Esophagus muscularis mucosa (tissue), 4 donors: Measurements from ENCODE around the gene GRID1. TPM values are rescaled to one million over a fixed set of nuclear protein-coding genes. Genes with fewer than 3 reads are reported as not detected.

Source experiments
- DNase-seq: peaks from one replicate; pipeline ENCODE4 v3.0.0-alpha.2; 2017; ENCODE audit errors: extremely low spot score
- H3K27ac ChIP-seq, 4 donors: fragments of 200-600 bp; sonication (generic); replicated peaks in 1 of 4; 1 replicate in 3 of 4; 2 replicates in 1 of 4; pipeline ENCODE4 v1.5.1; 2016 to 2019; ENCODE audit warnings: mild to moderate bottlenecking in 1 of 4
- H3K27me3 ChIP-seq, 4 donors: fragments of 200-600 bp; sonication (generic); one replicate each; pipeline versions ENCODE4 v1.5.1 to v1.6.0; 2016 to 2019
- H3K36me3 ChIP-seq, 4 donors: fragments of 200-600 bp; sonication (generic); one replicate each; pipeline ENCODE4 v1.5.1; 2016 to 2019
- H3K4me1 ChIP-seq, 4 donors: fragments of 200-600 bp; sonication (generic); one replicate each; pipeline ENCODE4 v1.5.1; 2016 to 2019
- H3K4me3 ChIP-seq, 4 donors: fragments of 200-600 bp; sonication (generic); 1 replicate in 2 of 4; 2 replicates in 2 of 4; pipeline ENCODE4 v1.5.1; 2016 to 2019; ENCODE audit warnings: mild to moderate bottlenecking in 4 of 4, moderate library complexity in 1 of 4
- H3K9me3 ChIP-seq, 4 donors: fragments of 200-600 bp; sonication (generic); 1 replicate in 3 of 4; 2 replicates in 1 of 4; pipeline ENCODE4 v1.5.1; 2016 to 2019
- EP300 ChIP-seq: sonication (generic); formaldehyde crosslinking; IDR thresholded peaks from one replicate; pipeline ENCODE4 v1.6.1; 2017; ENCODE audit warnings: antibody characterized with exemption
- POLR2A ChIP-seq: fragments of 450-650 bp; IDR thresholded peaks from one replicate; pipeline ENCODE4 v1.6.1; 2017; ENCODE audit warnings: antibody characterized with exemption, moderate library complexity, mild to moderate bottlenecking, low read depth
- POLR2AphosphoS5 ChIP-seq, 2 donors: sonication (generic); formaldehyde crosslinking; IDR thresholded peaks; one replicate each; pipeline ENCODE4 v1.6.1; 2017; ENCODE audit warnings: antibody characterized with exemption in 2 of 2
- WGBS: methylation state at CpG from one replicate; pipeline ENCODE4 v1.1.5; 2018; 5-methylcytosine and 5-hydroxymethylcytosine counted together
- intact Hi-C: fragments of 100-400 bp; cut with DNase I; formaldehyde crosslinking; loops from one replicate; pipeline ENCODE4 v1.15.1; 2023
- total RNA-seq, 4 donors: library from RNA; depleted of rRNA; stranded (reverse); fragments of >200 nt; gene quantifications; one replicate each; pipeline versions ENCODE4 v1.1.0 to v1.2.1, GENCODE V29; 2016
- TF ChIP-seq, protein P1 (sequence below), 3 experiments: fragments of 200-600 bp in 2 of 3; fragments of 450-650 bp in 1 of 3; sonication (generic) in 2 of 3; IDR thresholded peaks; one replicate each; pipeline ENCODE4 v1.5.1; 2017 to 2019; ENCODE audit warnings: antibody characterized with exemption in 3 of 3, mild to moderate bottlenecking in 2 of 3, moderate library complexity in 1 of 3

The GRID1 gene
- total RNA-seq, 4 donors from 2014 or later = under 0.01 to 1.3 (median 1.1) TPM

DNA sequence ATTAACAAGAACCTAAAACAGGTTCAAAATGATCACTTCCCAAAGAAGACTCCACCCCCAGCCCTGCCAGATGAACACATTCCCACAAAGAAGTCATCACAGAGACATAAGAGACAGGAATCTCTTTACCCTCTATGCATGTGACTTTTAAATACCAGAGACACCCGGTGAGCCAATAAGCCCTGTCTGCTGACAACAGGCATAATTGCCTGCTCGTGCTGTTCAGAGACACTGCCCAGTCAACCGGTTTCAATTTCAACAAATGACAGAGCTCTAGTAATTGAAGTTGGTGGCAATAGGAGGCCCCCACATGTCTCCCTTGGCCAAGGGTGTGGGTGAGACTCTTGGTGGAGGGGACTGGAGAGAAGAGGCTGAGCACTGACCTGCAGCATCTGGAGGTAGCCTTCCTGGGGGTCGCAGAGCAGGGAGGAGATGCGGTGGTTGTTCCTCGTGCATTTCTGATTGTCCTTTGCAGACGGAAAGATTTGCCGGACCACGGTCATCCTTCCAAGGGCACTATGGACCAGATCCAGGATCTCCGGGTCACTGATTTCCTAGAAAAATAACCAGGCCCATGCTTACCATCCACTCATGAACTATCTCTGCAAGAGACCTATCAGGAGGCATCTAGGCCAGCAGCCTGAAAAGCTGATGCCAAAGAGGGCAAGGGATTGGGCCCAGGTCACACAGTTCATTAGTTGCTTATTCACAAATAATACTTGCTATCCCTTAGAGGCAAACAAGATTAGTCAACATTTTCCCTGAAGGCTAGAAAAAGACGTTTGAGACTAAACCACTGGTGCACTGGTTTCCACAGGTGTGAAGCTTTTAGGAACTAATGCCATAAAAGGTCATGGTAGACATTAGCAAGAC is 497.7 kb downstream of the GRID1 start:
- intact Hi-C loops = no loop called here
- no peak overlapping the region for H3K27ac ChIP-seq
- no peaks in the 10 kb centered on the region for H3K9me3 ChIP-seq
- 86% methylated on average over 10 of the region's 11 CpGs for whole genome bisulfite sequencing
- TF ChIP-seq EP300 (no peak), POLR2A (no peak), POLR2AphosphoS5 (IDR thresholded peaks at IDR 0.05) (no peak)
- TF ChIP-seq, protein P1, sequence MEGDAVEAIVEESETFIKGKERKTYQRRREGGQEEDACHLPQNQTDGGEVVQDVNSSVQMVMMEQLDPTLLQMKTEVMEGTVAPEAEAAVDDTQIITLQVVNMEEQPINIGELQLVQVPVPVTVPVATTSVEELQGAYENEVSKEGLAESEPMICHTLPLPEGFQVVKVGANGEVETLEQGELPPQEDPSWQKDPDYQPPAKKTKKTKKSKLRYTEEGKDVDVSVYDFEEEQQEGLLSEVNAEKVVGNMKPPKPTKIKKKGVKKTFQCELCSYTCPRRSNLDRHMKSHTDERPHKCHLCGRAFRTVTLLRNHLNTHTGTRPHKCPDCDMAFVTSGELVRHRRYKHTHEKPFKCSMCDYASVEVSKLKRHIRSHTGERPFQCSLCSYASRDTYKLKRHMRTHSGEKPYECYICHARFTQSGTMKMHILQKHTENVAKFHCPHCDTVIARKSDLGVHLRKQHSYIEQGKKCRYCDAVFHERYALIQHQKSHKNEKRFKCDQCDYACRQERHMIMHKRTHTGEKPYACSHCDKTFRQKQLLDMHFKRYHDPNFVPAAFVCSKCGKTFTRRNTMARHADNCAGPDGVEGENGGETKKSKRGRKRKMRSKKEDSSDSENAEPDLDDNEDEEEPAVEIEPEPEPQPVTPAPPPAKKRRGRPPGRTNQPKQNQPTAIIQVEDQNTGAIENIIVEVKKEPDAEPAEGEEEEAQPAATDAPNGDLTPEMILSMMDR (IDR thresholded peaks at IDR 0.05) = no peak
- no peaks in the 10 kb centered on the region for H3K4me1 ChIP-seq
- H3K27me3 ChIP-seq = no peaks in the 10 kb centered on the region
- H3K36me3 ChIP-seq = no peaks in the 10 kb centered on the region
- peak; percentile 90 for DNase-seq
- no peak overlapping the region for H3K4me3 ChIP-seq

DNA sequence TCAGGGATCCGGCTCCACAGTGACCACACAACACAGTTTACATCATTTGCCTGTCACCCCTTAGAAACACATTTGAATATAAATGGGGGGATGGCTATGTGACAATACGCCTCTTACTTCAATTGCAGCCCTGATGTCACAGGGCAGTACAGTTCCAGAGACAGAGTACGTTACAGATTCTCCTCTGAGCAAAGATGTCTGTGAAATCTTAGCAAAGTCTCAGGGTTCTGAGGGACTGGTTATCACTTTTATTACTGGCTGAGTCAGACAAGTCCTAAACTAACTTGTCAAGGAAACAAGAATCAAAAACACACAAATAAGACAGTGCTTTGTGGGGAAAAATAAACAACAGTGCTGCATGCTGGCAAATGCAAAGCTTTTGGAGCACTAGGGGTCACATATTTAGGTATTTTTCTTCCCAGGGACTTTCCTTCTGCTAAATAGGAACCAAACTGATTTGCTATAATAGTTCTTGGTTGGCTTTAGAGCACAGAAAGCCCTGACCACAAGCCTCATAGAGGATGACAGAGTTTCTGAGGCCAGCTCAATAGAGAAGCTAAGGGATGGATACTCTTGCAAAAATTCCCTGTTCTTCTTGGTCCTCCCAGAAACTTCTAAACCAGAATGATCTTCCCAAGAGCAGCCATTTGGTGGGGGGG is 501.6 kb downstream of the GRID1 start:
- no peak for TF ChIP-seq EP300
- TF ChIP-seq, protein P1 (IDR thresholded peaks at IDR 0.05) = no peak
- intact Hi-C loops = no loop called here
- no peaks in the 10 kb centered on the region for H3K4me1 ChIP-seq
- no peak for DNase-seq
- no peak overlapping the region for H3K4me3 ChIP-seq
- no peaks in the 10 kb centered on the region for H3K36me3 ChIP-seq
- H3K9me3 ChIP-seq = no peaks in the 10 kb centered on the region
- H3K27me3 ChIP-seq = no peaks in the 10 kb centered on the region
- no peak overlapping the region for H3K27ac ChIP-seq
- WGBS = 80% methylated on average over 3 of the region's 3 CpGs

DNA sequence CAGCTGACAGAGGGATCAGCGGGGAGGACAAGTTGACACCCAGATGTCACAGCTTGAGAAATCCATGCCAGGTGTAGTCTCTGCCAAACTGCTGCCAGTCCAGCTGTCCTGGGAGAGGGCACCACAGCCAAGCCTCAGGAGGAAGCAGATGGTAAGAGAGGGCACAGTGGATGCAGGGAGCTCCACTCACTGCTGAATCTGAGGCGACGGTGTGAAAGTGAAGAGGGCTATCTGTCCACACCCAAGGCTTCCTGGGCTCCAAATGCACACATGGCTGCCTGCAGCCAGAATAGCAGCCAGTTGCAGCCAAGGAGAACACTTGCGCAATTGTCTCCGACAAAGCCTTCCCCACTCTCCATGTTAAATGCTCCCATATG is 502.4 kb downstream of the GRID1 start:
- Histone ChIP-seq H3K36me3 (no peaks in the 10 kb centered on the region), H3K4me3 (no peak overlapping the region), H3K9me3 (no peaks in the 10 kb centered on the region), H3K4me1 (no peaks in the 10 kb centered on the region), H3K27me3 (no peaks in the 10 kb centered on the region), H3K27ac (no peak overlapping the region)
- 86% methylated on average over 5 of the region's 5 CpGs for WGBS
- intact Hi-C loops = no loop called here
- TF ChIP-seq, protein P1 (IDR thresholded peaks at IDR 0.05) = no peak
- TF ChIP-seq POLR2A (no peak), EP300 (no peak), POLR2AphosphoS5 (IDR thresholded peaks at IDR 0.05) (no peak)
- no peak for DNase-seq

DNA sequence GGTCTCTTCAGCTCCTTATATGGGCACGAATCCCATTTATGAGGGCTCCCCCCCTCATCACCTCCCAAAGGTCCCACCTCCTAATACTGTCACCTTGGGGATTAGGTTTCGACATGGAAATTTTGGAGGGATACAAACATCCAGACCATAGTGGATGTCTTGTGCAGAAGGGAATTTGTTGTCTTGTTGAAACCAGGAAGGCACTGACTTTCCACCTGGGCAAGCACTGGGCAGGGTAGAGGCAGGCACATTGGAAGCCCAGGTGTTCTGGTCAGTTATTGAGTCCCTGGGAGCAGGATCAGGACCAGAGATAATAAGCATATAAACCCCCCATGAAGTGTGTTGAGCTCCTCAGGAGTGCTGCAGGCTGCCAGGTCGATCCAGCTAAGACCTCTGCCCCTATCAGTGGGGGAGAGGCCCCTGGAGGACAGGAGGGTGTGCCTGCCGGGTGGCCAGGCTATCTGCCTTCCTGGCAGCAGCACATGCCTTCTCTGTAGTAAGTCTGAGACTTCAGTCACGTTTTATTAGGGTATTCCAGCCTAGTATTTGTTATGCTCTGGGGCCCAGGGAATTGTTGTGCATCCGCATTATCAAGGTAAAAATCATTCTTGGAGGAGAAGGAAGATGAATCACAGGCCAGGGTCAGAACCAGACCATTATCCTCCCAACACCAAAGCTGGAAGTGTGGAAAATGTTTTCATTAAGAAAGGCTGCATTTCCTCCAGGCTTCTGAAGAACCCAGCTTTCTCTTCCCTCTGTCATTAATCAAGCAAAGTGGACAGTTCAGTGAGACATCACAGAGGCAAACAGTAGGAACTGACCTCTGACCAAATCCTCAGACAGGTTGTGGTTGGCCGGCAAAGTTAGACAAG is 503.1 kb downstream of the GRID1 start:
- Histone ChIP-seq H3K36me3 (no peaks in the 10 kb centered on the region), H3K27me3 (no peaks in the 10 kb centered on the region), H3K4me3 (no peak overlapping the region), H3K4me1 (no peaks in the 10 kb centered on the region), H3K27ac (no peak overlapping the region), H3K9me3 (no peaks in the 10 kb centered on the region)
- TF ChIP-seq POLR2A = no peak
- DNase-seq = no peak
- intact Hi-C loops = no loop called here
- 48% methylated on average over 6 of the region's 7 CpGs for WGBS

DNA sequence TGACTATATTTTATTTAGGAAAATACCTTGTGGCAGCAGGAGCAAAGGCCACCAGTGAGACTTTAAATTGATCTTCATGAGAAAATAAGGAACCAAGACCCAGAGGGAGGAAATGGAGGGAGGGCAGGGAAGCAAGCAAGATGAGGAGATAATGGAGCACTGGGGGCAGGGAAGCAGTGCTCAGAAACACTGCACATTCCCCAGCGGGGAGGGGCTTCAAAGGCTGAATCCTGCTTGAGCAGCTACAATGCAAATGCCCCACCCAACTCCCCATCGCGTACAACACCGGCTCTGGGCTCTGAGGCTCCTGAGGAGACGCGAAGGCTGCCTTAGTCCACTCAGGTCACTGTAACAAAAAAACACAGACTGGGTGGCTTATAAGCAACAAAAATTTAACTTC is 503.8 kb downstream of the GRID1 start:
- no peak overlapping the region for H3K4me3 ChIP-seq
- H3K9me3 ChIP-seq = no peaks in the 10 kb centered on the region
- no peak overlapping the region for H3K27ac ChIP-seq
- intact Hi-C loops = no loop called here
- 66% methylated on average over 6 of the region's 6 CpGs for WGBS
- TF ChIP-seq, protein P1 (IDR thresholded peaks at IDR 0.05) = no peak
- TF ChIP-seq POLR2A (no peak), EP300 (no peak), POLR2AphosphoS5 (IDR thresholded peaks at IDR 0.05) (no peak)
- H3K4me1 ChIP-seq = no peaks in the 10 kb centered on the region
- H3K36me3 ChIP-seq = no peaks in the 10 kb centered on the region
- no peak for DNase-seq
- H3K27me3 ChIP-seq = no peaks in the 10 kb centered on the region
